PC-9 (cell line): ENCODE data around the gene SSMEM1. TPM values are rescaled to one million over a fixed set of nuclear protein-coding genes. Genes with fewer than 3 reads are reported as not detected.

Experiments used
- BruUV-seq: library from RNA; stranded (reverse); fragments of 400-500 nt; replicated peaks from 2 replicates; lab custom pipeline; 2021; lab: Mats Ljungman, UMichigan
- CTCF ChIA-PET: fragments of 300-600 bp; sonication (Branson Sonifier 250); formaldehyde crosslinking; loops from one replicate; lab custom pipeline; 2022; ENCODE audit warnings: antibody characterized with exemption; lab: Charles Lee
- POLR2A ChIA-PET: fragments of 300-600 bp; sonication (Branson Sonifier 250); formaldehyde crosslinking; loops from one replicate; lab custom pipeline; 2022; ENCODE audit warnings: antibody characterized with exemption; ENCODE audit not compliant: unreplicated experiment; lab: Charles Lee
- DNase-seq, 2 experiments: peaks; one replicate each; pipeline versions ENCODE4 v3.0.0 to v3.0.0-alpha.2; 2015 to 2022; ENCODE audit warnings: mixed read lengths in 1 of 2
- H2AFZ ChIP-seq: fragments of 200-600 bp; sonication (generic); 2 replicates; pipeline ENCODE4 v1.8.1; 2017; ENCODE audit warnings: antibody characterized with exemption
- H3F3A ChIP-seq: fragments of 200-600 bp; sonication (generic); 2 replicates; pipeline ENCODE4 v1.8.1; 2017; ENCODE audit warnings: antibody characterized with exemption, mild to moderate bottlenecking, low read depth; ENCODE audit not compliant: insufficient read depth
- H3K27ac ChIP-seq: fragments of 200-600 bp; sonication (generic); 2 replicates; pipeline ENCODE4 v1.6.1; 2016; ENCODE audit warnings: mixed run types
- H3K27me3 ChIP-seq: fragments of 200-600 bp; sonication (generic); 2 replicates; pipeline ENCODE4 v1.6.1; 2016; ENCODE audit warnings: low read depth, mixed run types; ENCODE audit not compliant: insufficient read depth
- H3K36me3 ChIP-seq: fragments of 200-600 bp; sonication (generic); 2 replicates; pipeline ENCODE4 v1.6.1; 2016; ENCODE audit warnings: low read depth, mixed run types
- H3K4me1 ChIP-seq: fragments of 200-600 bp; sonication (generic); replicated peaks from 2 replicates; pipeline ENCODE4 v1.6.1; 2016; ENCODE audit warnings: mixed run types; ENCODE audit not compliant: insufficient read depth
- H3K4me2 ChIP-seq: fragments of 200-600 bp; sonication (generic); 2 replicates; pipeline ENCODE4 v1.6.1; 2017; ENCODE audit warnings: mixed run types
- H3K4me3 ChIP-seq: fragments of 200-600 bp; sonication (generic); 2 replicates; pipeline ENCODE4 v1.6.1; 2016; ENCODE audit warnings: mixed run types
- H3K79me2 ChIP-seq: fragments of 200-600 bp; sonication (generic); 2 replicates; pipeline ENCODE4 v1.6.1; 2017; ENCODE audit warnings: low read depth, mixed run types
- H3K9me2 ChIP-seq: fragments of 200-600 bp; sonication (generic); 2 replicates; pipeline ENCODE4 v1.8.1; 2017; ENCODE audit warnings: mild to moderate bottlenecking; ENCODE audit not compliant: insufficient read depth
- H3K9me3 ChIP-seq: fragments of 200-600 bp; sonication (generic); 2 replicates; pipeline ENCODE4 v1.8.1; 2016; ENCODE audit warnings: low read depth; ENCODE audit not compliant: insufficient read depth
- H4K20me1 ChIP-seq: fragments of 200-600 bp; sonication (generic); 2 replicates; pipeline ENCODE4 v1.8.1; 2017; ENCODE audit not compliant: insufficient read depth
- CTCF ChIP-seq: fragments of 200-600 bp; sonication (generic); conservative IDR thresholded peaks from 2 replicates; pipeline ENCODE4 v1.6.1; 2017; ENCODE audit warnings: mixed run types, antibody characterized with exemption, mild to moderate bottlenecking, moderate library complexity
- EZH2 ChIP-seq: fragments of 200-600 bp; sonication (generic); IDR thresholded peaks from 2 replicates; pipeline ENCODE4 v1.8.0; 2017; ENCODE audit warnings: antibody characterized with exemption, low read depth
- intact Hi-C: fragments of 100-400 bp; cut with micrococcal nuclease; formaldehyde crosslinking; loops from one replicate; pipeline ENCODE4 v1.10.0; 2022; ENCODE audit not compliant: unreplicated experiment
- total RNA-seq: library from RNA; stranded (reverse); gene quantifications from 2 replicates; pipeline ENCODE4 v1.2.3, GENCODE V29; 2021

SSMEM1 gene
- total RNA-seq, 1 experiment from 2014 or later, result not detected

DNA sequence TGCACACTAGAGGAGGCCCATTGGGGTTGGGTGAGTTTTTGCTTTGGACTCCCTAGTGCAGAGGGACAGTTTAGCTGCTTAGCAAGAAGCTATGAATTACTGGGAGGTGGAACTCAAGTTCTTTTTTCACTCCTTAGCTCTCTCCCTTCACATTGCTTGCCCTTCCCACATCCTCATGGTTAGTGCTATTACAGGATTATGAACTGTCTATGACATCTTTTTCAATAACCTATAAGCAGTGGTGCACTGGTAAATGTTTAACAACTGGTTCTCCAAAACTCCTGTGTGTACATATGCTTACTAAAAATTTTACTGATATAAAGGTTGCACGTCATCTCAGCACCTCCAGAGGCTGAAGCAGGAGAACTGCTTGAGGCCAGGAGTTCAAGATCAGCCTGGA lies 6.2 kb downstream of the SSMEM1 start:
- intact Hi-C loops, result no loop called here
- ChIA-PET POLR2A (interaction anchor here (0.7 kb wide), 1 partner anchor 143 kb away, joined by 3 read pairs; no protein-coding TSS in a partner anchor), CTCF (no interaction called here)

GRCh38 chr7:130216025-130216424 lies 8.4 kb downstream of the SSMEM1 start:
- intact Hi-C loops, result no loop called here
- DNase-seq, result no peak
- Histone ChIP-seq H3K4me2 (no peak overlapping the region), H3K79me2 (no peaks in the 10 kb centered on the region), H2AFZ (no peak overlapping the region), H3K9me3 (no peaks in the 10 kb centered on the region), H4K20me1 (no peaks in the 10 kb centered on the region), H3F3A (no peaks in the 10 kb centered on the region), H3K4me3 (no peak overlapping the region), H3K27me3 (no peaks in the 10 kb centered on the region), H3K36me3 (no peaks in the 10 kb centered on the region), H3K4me1 (peaks cover 1% of the 10 kb centered on the region; the same call in 1 of the 2 replicates), H3K27ac (no peak overlapping the region), H3K9me2 (no peaks in the 10 kb centered on the region)
- BruUV-seq, result no TSS peak
- TF ChIP-seq CTCF, result no peak
- TF ChIP-seq EZH2, result no peak
- POLR2A ChIA-PET, result no interaction called here
- CTCF ChIA-PET, result no interaction called here

More for the DNA sequence above, 6.2 kb downstream of the SSMEM1 start:
- no peak for TF ChIP-seq CTCF
- TF ChIP-seq EZH2, result no peak
- Histone ChIP-seq H3F3A (peaks cover 5% of the 10 kb centered on the region; the same call in 1 of the 2 replicates), H3K27ac (no peak overlapping the region), H2AFZ (no peak overlapping the region), H3K9me3 (no peaks in the 10 kb centered on the region), H3K27me3 (no peaks in the 10 kb centered on the region), H3K36me3 (no peaks in the 10 kb centered on the region), H3K4me1 (peaks cover 12% of the 10 kb centered on the region), H3K9me2 (no peaks in the 10 kb centered on the region), H3K79me2 (no peaks in the 10 kb centered on the region), H3K4me2 (no peak overlapping the region), H3K4me3 (no peak overlapping the region), H4K20me1 (no peaks in the 10 kb centered on the region)
- DNase-seq, result no peak
- no TSS peak for BruUV-seq

GRCh38 chr7:130216750-130217149 lies 9.1 kb downstream of the SSMEM1 start:
- intact Hi-C loops, result no loop called here
- Histone ChIP-seq H3K36me3 (no peaks in the 10 kb centered on the region), H3K4me2 (no peak overlapping the region), H3K79me2 (no peaks in the 10 kb centered on the region), H3K9me3 (no peaks in the 10 kb centered on the region), H3K4me1 (no peaks in the 10 kb centered on the region), H3K27me3 (no peaks in the 10 kb centered on the region), H3F3A (no peaks in the 10 kb centered on the region), H2AFZ (no peak overlapping the region), H4K20me1 (no peaks in the 10 kb centered on the region), H3K9me2 (no peaks in the 10 kb centered on the region), H3K27ac (no peak overlapping the region), H3K4me3 (no peak overlapping the region)
- BruUV-seq, result no TSS peak
- CTCF ChIA-PET, result no interaction called here
- POLR2A ChIA-PET, result no interaction called here
- no peak for TF ChIP-seq EZH2
- DNase-seq, result no peak
